CD4-positive, alpha-beta T cell treated with Interleukin-21 for 1 hour (primary cell): ENCODE measurements around the gene CFAP70.
"Not testable (repeated sequence)": the region's sequence is repeated elsewhere in the genome, so short reads cannot be mapped to it uniquely, and the experiment has no call there.

Source experiments
- DNase-seq: peaks from one replicate; pipeline ENCODE4 v3.0.0-alpha.2; 2020

The CFAP70 gene

GRCh38 chr10:73338801-73339368 lies 19.8 kb downstream of the CFAP70 start:
- DNase-seq, result no peak

GRCh38 chr10:73333202-73333601 lies 25.5 kb downstream of the CFAP70 start:
- no peak for DNase-seq

- DNase-seq, result no peak
These were observed 26.3 kb downstream of the CFAP70 start for GRCh38 chr10:73332379-73332778.

- DNase-seq, result not testable (repeated sequence)
These were observed 30.1 kb downstream of the CFAP70 start for GRCh38 chr10:73328523-73328922.

- not testable (repeated sequence) for DNase-seq
These were observed 33.4 kb downstream of the CFAP70 start for GRCh38 chr10:73325290-73325689.

GRCh38 chr10:73323582-73323981 lies 35.1 kb downstream of the CFAP70 start:
- DNase-seq, result not testable (repeated sequence)

- DNase-seq, result no peak
These were observed 48.2 kb downstream of the CFAP70 start for GRCh38 chr10:73310475-73310874.

- DNase-seq, result no peak
These were observed 51.4 kb downstream of the CFAP70 start for GRCh38 chr10:73307203-73307800.

GRCh38 chr10:73306171-73306708 lies 52.4 kb downstream of the CFAP70 start:
- DNase-seq, result no peak

GRCh38 chr10:73296946-73297345 lies 61.7 kb downstream of the CFAP70 start:
- no peak for DNase-seq

GRCh38 chr10:73293461-73293860 lies 65.2 kb downstream of the CFAP70 start:
- no peak for DNase-seq

GRCh38 chr10:73289958-73290357 lies 68.7 kb downstream of the CFAP70 start:
- no peak for DNase-seq

GRCh38 chr10:73287441-73287840 lies 71.2 kb downstream of the CFAP70 start:
- DNase-seq, result no peak

GRCh38 chr10:73281097-73281496 lies 77.6 kb downstream of the CFAP70 start:
- no peak for DNase-seq

GRCh38 chr10:73264423-73264822 lies 94.2 kb downstream of the CFAP70 start:
- no peak for DNase-seq

GRCh38 chr10:73263693-73264347 lies 94.8 kb downstream of the CFAP70 start:
- DNase-seq, result peak; percentile 16

- no peak for DNase-seq
These were observed 95.6 kb downstream of the CFAP70 start for GRCh38 chr10:73262880-73263555.

- no peak for DNase-seq
These were observed 96.4 kb downstream of the CFAP70 start for GRCh38 chr10:73262105-73262730.

- no peak for DNase-seq
These were observed 97.2 kb downstream of the CFAP70 start for GRCh38 chr10:73261362-73261995.

- DNase-seq, result not testable (repeated sequence)
These were observed 100.1 kb downstream of the CFAP70 start for GRCh38 chr10:73258612-73259011.

- DNase-seq, result peak; percentile 21
These were observed 105.5 kb downstream of the CFAP70 start for GRCh38 chr10:73253225-73253555.

GRCh38 chr10:73252445-73253224 lies 106.0 kb downstream of the CFAP70 start, which contains the start of gene MRPS16:
MRPS16 (minus strand) TSS chr10:73252644; CDS start chr10:73252482, 162 bp downstream.
- peak; percentile 95 for DNase-seq
